ENCODE measurements around the gene AP3M1. TPM values are rescaled to one million over a fixed set of nuclear protein-coding genes. Genes with fewer than 3 reads are reported as not detected.

The AP3M1 gene
- total and polyA plus RNA-seq, 8 donors: 37.5 to 56.4 (median 53.8) TPM

DNA sequence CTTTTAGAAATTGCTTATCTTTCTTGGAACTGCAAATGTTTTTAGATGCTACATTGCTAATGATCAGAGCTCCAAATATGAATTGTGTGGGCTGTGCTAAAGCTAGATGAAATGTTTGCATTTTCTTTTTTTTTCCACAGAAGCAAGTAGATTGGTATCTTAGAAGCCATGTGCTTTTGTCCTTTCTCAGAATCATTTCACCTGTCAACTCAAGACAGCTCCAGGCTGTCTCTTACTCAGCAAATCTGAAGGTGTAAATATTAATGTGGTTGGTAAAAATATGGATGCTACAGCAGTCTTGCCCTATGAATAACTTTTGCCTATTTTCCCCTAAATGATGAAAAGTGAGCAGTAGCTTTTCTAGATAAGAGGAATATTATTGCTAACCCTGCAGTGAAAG, 41.2 kb downstream of the AP3M1 start:
- Histone ChIP-seq H3K27ac (no peak overlapping the region), H3K27me3 (no peaks in the 10 kb centered on the region), H3K9me3 (no peaks in the 10 kb centered on the region), H3K36me3 (peaks cover 0 to 99% of the 10 kb centered on the region in 2 donors), H3K4me3 (no peak overlapping the region), H3K4me1 (no peaks in the 10 kb centered on the region)
- DNase-seq (no peak), ATAC-seq (no peak)
- TF ChIP-seq, protein P1, sequence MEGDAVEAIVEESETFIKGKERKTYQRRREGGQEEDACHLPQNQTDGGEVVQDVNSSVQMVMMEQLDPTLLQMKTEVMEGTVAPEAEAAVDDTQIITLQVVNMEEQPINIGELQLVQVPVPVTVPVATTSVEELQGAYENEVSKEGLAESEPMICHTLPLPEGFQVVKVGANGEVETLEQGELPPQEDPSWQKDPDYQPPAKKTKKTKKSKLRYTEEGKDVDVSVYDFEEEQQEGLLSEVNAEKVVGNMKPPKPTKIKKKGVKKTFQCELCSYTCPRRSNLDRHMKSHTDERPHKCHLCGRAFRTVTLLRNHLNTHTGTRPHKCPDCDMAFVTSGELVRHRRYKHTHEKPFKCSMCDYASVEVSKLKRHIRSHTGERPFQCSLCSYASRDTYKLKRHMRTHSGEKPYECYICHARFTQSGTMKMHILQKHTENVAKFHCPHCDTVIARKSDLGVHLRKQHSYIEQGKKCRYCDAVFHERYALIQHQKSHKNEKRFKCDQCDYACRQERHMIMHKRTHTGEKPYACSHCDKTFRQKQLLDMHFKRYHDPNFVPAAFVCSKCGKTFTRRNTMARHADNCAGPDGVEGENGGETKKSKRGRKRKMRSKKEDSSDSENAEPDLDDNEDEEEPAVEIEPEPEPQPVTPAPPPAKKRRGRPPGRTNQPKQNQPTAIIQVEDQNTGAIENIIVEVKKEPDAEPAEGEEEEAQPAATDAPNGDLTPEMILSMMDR (IDR thresholded peaks at IDR 0.05): no peak
- intact Hi-C loops (cut with DNase I): no loop called here

DNA sequence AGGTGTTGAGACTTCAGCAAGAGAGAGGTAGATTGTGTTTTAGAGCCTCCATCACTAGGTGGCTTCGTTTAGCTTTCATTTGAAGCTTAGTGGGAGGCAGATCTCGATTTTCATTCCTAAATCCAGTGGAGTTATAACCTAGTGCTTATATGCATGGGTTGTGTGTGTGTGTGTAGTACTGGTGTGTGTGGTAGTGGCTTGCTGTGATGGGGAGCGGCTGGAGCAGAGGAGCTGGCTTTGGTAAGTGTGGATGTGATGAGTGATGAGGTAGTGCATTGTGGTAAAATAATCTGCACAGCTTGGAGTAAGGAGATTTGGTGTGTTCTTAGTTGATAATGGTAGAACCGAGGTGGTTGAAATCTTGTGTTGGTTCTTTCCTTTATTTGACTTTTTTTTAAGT, 43.2 kb downstream of the AP3M1 start:
- H3K36me3 ChIP-seq: peaks cover 0 to 100% of the 10 kb centered on the region in 2 donors
- ATAC-seq (no peak), DNase-seq (no peak)
- H3K4me3 ChIP-seq: no peak overlapping the region
- TF ChIP-seq, protein P1 (IDR thresholded peaks at IDR 0.05): no peak
- no peaks in the 10 kb centered on the region for H3K27me3 ChIP-seq
- H3K27ac ChIP-seq: no peak overlapping the region
- intact Hi-C loops (cut with DNase I): no loop called here
- H3K9me3 ChIP-seq: no peaks in the 10 kb centered on the region
- H3K4me1 ChIP-seq: no peaks in the 10 kb centered on the region

DNA sequence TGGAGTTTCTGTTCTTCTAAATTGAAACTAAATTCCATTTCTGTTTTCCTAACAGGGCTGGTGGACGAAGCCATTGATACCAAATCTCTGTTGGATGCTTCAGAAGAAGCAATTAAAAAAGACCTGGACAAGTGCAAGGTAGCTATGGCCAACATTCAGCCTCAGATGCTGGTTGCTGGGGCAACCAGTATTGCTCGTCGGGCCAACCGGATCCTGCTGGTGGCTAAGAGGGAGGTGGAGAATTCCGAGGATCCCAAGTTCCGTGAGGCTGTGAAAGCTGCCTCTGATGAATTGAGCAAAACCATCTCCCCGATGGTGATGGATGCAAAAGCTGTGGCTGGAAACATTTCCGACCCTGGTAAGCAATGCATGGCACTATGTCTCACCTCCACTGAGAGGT, 45.6 kb downstream of the AP3M1 start:
- no peak overlapping the region for H3K27ac ChIP-seq
- H3K4me3 ChIP-seq: no peak overlapping the region
- TF ChIP-seq, protein P1 (IDR thresholded peaks at IDR 0.05): no peak
- DNase-seq (no peak), ATAC-seq (no peak)
- no peaks in the 10 kb centered on the region for H3K27me3 ChIP-seq
- H3K9me3 ChIP-seq: no peaks in the 10 kb centered on the region
- intact Hi-C loops (cut with DNase I): no loop called here
- H3K36me3 ChIP-seq: peaks cover 0 to 100% of the 10 kb centered on the region in 2 donors
- no peaks in the 10 kb centered on the region for H3K4me1 ChIP-seq

DNA sequence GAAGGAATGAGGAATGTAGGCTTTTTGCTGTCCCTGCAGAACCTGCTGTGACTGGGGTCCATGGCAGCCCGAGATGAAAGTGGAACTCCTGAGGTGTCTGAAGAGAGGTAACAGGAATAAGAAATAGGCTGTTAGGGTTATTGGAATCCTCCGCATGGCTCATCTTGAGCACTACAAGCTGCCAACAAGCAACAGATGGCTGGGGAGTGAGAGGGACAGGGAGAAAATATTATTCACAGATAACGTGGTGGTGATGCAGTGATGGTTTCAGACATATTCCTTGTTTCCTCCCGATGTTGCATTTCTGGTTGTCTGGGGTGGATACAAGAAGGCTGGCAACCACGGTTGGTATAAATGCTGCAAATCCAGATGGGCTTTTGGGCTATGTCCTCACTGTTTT, 46.1 kb downstream of the AP3M1 start:
- intact Hi-C loops (cut with DNase I): no loop called here
- Histone ChIP-seq H3K27me3 (no peaks in the 10 kb centered on the region), H3K9me3 (no peaks in the 10 kb centered on the region), H3K4me3 (no peak overlapping the region), H3K27ac (no peak overlapping the region), H3K36me3 (peaks cover 0 to 100% of the 10 kb centered on the region in 2 donors), H3K4me1 (no peaks in the 10 kb centered on the region)
- TF ChIP-seq, protein P1 (IDR thresholded peaks at IDR 0.05): no peak
- no peak for ATAC-seq
- no peak for DNase-seq

DNA sequence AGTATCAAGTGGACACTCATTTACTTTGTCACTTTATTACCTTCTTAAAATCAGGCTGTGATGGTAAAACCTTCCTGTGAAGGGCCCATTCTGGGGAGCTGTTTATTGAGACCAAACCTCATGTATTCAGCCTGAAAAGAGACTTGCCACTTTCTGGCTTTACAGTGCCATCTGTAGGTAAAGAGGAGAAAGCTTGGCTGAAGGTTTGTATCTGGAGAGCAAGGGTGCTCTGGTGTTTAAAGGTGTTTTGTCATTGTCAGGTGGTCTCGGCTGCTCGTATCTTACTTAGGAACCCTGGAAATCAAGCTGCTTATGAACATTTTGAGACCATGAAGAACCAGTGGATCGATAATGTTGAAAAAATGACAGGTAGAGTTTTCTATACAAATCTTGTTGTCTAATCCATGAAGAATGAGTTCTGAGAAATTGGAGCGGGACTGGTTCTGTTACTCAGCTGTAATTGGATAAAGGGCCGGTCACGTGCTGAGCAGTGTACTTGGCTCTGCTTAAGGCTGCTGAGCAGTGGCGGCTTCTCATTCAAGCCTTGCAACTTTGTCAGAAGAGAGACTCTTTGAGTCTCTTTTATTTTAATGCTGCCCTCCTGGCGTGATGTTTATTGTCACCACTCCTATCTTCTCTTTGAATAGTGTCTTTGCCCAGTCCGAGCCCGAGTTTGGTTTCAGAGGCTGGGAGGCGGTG, 46.9 kb downstream of the AP3M1 start:
- Histone ChIP-seq H3K27ac (no peak overlapping the region), H3K27me3 (no peaks in the 10 kb centered on the region), H3K4me3 (no peak overlapping the region), H3K36me3 (peaks cover 0 to 100% of the 10 kb centered on the region in 2 donors), H3K4me1 (no peaks in the 10 kb centered on the region), H3K9me3 (no peaks in the 10 kb centered on the region)
- TF ChIP-seq, protein P1 (IDR thresholded peaks at IDR 0.05): no peak
- ATAC-seq (peak; percentile 29), DNase-seq (no peak)
- intact Hi-C loops (cut with DNase I): no loop called here
